ENCODE measurements around the gene RTN4RL1.

The RTN4RL1 gene

DNA sequence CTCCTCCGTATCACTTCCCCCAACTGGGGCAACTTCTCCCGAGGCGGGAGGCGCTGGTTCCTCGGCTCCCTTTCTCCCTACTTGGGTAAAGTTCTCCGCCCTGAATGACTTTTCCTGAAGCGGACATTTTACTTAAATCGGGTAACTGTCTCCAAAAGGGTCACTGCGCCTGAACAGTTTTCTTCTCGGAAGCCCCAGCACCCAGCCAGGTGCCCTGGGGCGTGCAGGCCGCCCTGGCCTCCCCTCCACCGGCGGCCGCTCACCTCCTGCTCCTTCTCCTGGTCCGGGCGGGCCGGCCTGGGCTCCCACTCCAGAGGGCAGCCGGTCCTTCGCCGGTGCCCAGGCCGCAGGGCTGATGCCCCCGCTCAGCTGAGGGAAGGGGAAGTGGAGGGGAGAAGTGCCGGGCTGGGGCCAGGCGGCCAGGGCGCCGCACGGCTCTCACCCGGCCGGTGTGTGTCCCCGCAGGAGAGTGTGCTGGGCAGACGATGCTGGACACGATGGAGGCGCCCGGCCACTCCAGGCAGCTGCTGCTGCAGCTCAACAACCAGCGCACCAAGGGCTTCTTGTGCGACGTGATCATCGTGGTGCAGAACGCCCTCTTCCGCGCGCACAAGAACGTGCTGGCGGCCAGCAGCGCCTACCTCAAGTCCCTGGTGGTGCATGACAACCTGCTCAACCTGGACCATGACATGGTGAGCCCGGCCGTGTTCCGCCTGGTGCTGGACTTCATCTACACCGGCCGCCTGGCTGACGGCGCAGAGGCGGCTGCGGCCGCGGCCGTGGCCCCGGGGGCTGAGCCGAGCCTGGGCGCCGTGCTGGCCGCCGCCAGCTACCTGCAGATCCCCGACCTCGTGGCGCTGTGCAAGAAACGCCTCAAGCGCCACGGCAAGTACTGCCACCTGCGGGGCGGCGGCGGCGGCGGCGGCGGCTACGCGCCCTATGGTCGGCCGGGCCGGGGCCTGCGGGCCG is 31.4 kb upstream of the RTN4RL1 start:
- H3K36me3 ChIP-seq (ENCODE audit: insufficient read depth, low read length), result peaks cover 16% of the 10 kb centered on the region; the same call in 1 of the 2 replicates
- H3K79me2 ChIP-seq (ENCODE audit: insufficient read depth, low read length), result no peaks in the 10 kb centered on the region
- H3F3A ChIP-seq (ENCODE audit: low read depth), result no peaks in the 10 kb centered on the region
- no peak overlapping the region for H3K4me2 ChIP-seq (ENCODE audit: low read depth, low read length, poor library complexity, severe bottlenecking)
- peaks cover 6% of the 10 kb centered on the region for H4K20me1 ChIP-seq (ENCODE audit: insufficient read depth, low read length, poor library complexity, severe bottlenecking)
- no peak overlapping the region for H2AFZ ChIP-seq (ENCODE audit: low read length)
- no peak overlapping the region for H3K4me3 ChIP-seq (ENCODE audit: low read length, poor library complexity, severe bottlenecking)
- H3K4me1 ChIP-seq (ENCODE audit: insufficient read depth, low read length, poor library complexity, severe bottlenecking), result peaks cover 15% of the 10 kb centered on the region
- no peaks in the 10 kb centered on the region for H3K27me3 ChIP-seq (ENCODE audit: insufficient read depth, low read length, poor library complexity, severe bottlenecking)
- no peaks in the 10 kb centered on the region for H3K9me3 ChIP-seq (ENCODE audit: insufficient read depth, low read depth, low read length)
- TF ChIP-seq, protein P1, sequence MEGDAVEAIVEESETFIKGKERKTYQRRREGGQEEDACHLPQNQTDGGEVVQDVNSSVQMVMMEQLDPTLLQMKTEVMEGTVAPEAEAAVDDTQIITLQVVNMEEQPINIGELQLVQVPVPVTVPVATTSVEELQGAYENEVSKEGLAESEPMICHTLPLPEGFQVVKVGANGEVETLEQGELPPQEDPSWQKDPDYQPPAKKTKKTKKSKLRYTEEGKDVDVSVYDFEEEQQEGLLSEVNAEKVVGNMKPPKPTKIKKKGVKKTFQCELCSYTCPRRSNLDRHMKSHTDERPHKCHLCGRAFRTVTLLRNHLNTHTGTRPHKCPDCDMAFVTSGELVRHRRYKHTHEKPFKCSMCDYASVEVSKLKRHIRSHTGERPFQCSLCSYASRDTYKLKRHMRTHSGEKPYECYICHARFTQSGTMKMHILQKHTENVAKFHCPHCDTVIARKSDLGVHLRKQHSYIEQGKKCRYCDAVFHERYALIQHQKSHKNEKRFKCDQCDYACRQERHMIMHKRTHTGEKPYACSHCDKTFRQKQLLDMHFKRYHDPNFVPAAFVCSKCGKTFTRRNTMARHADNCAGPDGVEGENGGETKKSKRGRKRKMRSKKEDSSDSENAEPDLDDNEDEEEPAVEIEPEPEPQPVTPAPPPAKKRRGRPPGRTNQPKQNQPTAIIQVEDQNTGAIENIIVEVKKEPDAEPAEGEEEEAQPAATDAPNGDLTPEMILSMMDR (conservative IDR thresholded peaks at IDR 0.05; ENCODE audit: low read length), result no peak
- no peak for TF ChIP-seq EZH2phosphoT487 (IDR thresholded peaks at IDR 0.05; ENCODE audit: borderline replicate concordance)
- H3K9me2 ChIP-seq (replicated peaks; ENCODE audit: low read depth, low read length), result no peaks in the 10 kb centered on the region
- H3K9ac ChIP-seq (ENCODE audit: low read depth, low read length, poor library complexity, severe bottlenecking), result no peak overlapping the region

DNA sequence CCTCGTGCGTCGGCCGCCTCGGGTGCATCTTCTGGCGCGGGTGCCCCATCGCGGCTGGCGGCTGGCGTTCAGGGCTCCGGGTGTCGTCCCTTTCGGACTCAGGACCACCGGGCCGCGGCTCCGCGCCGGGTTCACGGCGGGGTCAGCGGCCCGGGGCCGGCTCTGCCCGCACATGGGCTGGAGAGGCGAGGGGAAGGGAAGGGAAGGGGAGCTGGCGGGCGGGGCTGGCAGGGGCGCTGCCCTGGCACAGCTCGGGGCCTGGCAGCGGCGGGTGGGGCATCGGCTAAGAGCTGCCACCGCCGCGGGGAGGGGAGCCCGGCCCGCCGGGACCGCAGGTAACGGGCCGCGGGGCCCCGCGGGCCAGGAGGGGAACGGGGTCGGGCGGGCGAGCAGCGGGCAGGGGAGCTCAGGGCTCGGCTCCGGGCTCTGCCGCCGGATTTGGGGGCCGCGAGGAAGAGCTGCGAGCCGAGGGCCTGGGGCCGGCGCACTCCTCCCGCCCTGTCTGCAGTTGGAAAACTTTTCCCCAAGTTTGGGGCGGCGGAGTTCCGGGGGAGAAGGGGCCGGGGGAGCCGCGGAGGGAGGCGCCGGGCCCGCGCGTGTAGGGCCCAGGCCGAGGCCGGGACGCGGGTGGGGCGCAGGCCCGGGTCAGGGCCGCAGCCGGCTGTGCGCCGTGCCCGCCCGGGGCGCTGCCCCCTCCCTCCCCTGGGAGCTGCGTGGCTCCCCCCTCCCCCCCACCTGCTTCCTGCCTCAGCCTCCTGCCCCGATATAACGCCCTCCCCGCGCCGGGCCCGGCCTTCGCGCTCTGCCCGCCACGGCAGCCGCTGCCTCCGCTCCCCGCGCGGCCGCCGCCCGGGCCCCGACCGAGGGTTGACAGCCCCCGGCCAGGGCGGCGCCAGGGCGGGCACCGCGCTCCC is 30.4 kb upstream of the RTN4RL1 start:
- Histone ChIP-seq H2AFZ (ENCODE audit: low read length) (no peak overlapping the region), H3K9me3 (ENCODE audit: insufficient read depth, low read depth, low read length) (no peaks in the 10 kb centered on the region), H3K9me2 (replicated peaks; ENCODE audit: low read depth, low read length) (no peaks in the 10 kb centered on the region), H3K9ac (ENCODE audit: low read depth, low read length, poor library complexity, severe bottlenecking) (no peak overlapping the region), H4K20me1 (ENCODE audit: insufficient read depth, low read length, poor library complexity, severe bottlenecking) (peaks cover 6% of the 10 kb centered on the region), H3K4me2 (ENCODE audit: low read depth, low read length, poor library complexity, severe bottlenecking) (peak overlapping the region; percentile 87), H3K27me3 (ENCODE audit: insufficient read depth, low read length, poor library complexity, severe bottlenecking) (no peaks in the 10 kb centered on the region), H3K4me1 (ENCODE audit: insufficient read depth, low read length, poor library complexity, severe bottlenecking) (peaks cover 15% of the 10 kb centered on the region), H3K4me3 (ENCODE audit: low read length, poor library complexity, severe bottlenecking) (peak overlapping the region; percentile 79), H3K36me3 (ENCODE audit: insufficient read depth, low read length) (peaks cover 6% of the 10 kb centered on the region; the same call in 1 of the 2 replicates), H3F3A (ENCODE audit: low read depth) (no peaks in the 10 kb centered on the region), H3K79me2 (ENCODE audit: insufficient read depth, low read length) (no peaks in the 10 kb centered on the region)
- no peak for TF ChIP-seq EZH2phosphoT487 (IDR thresholded peaks at IDR 0.05; ENCODE audit: borderline replicate concordance)
- TF ChIP-seq, protein P1 (conservative IDR thresholded peaks at IDR 0.05; ENCODE audit: low read length), result no peak

DNA sequence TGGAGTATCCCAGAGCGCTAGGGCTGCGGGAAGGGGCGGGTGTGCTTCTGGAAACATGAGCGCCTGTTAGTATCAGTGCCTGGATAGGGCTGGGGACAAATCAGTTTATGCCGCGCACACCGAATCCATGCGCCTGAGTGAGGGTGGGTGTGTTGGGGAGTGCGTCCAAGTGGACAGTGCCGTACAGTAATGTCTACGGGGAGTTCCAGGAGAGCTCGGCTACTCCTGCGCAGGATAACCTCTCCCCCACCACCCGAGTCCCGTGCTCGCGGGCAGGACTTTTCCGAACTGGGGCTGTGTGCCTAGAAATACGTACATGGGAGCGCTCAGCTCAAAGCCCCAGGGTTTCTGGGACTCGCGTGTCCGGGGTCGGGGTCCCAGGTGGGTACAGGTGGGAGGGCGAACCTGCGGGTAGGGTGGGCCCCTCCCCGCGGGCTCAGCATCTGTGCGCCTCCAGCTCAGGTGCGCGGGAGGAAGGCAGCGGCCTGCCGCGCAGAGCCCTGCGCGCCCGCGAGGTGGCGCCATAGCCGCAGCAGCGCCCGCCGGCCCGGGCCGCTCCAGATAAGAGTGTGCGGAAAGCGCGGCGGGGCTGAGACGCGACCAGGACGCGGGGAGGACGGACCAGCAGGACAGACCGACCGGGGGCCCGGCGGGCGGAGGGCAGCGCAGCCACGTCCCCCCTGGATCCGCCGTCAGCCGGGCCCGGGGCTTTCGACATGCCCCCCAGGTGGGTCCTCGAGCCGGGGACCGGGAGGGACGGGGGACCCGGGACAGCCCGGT is 29.6 kb upstream of the RTN4RL1 start, which contains the start of gene HIC1:
TSS of gene HIC1 (plus strand) at position 592 of the 780 bp plus-strand sequence. CDS start 1,588 bp downstream, outside the sequence.
- Histone ChIP-seq H3K4me2 (ENCODE audit: low read depth, low read length, poor library complexity, severe bottlenecking) (peak within 1 kb of the TSS; percentile 87), H3K9me3 (ENCODE audit: insufficient read depth, low read depth, low read length) (no peaks in the 10 kb centered on the region), H3K9me2 (replicated peaks; ENCODE audit: low read depth, low read length) (no peaks in the 10 kb centered on the region), H3K27me3 (ENCODE audit: insufficient read depth, low read length, poor library complexity, severe bottlenecking) (no peaks in the 10 kb centered on the region), H3K4me3 (ENCODE audit: low read length, poor library complexity, severe bottlenecking) (peak within 1 kb of the TSS; percentile 79), H4K20me1 (ENCODE audit: insufficient read depth, low read length, poor library complexity, severe bottlenecking) (peaks cover 6% of the 10 kb centered on the region), H3K4me1 (ENCODE audit: insufficient read depth, low read length, poor library complexity, severe bottlenecking) (peaks cover 15% of the 10 kb centered on the region), H3K9ac (ENCODE audit: low read depth, low read length, poor library complexity, severe bottlenecking) (no peak within 1 kb of the TSS), H3F3A (ENCODE audit: low read depth) (no peaks in the 10 kb centered on the region), H2AFZ (ENCODE audit: low read length) (no peak within 1 kb of the TSS; the same call in 1 of the 2 replicates), H3K79me2 (ENCODE audit: insufficient read depth, low read length) (no peaks in the 10 kb centered on the region), H3K36me3 (ENCODE audit: insufficient read depth, low read length) (no peaks in the 10 kb centered on the region)
- TF ChIP-seq, protein P1 (conservative IDR thresholded peaks at IDR 0.05; ENCODE audit: low read length), result peak; percentile 77
- TF ChIP-seq EZH2phosphoT487 (IDR thresholded peaks at IDR 0.05; ENCODE audit: borderline replicate concordance), result no peak

Data from Loucy (cell line).